Fibroblast of lung (primary cell): ENCODE results near the gene CHAF1B. TPM values are rescaled to one million over a fixed set of nuclear protein-coding genes. Genes with fewer than 3 reads are reported as not detected.

Experiments used
- DNase-seq, 2 donors: peaks; one replicate each; pipeline versions ENCODE4 v3.0.0 to v3.0.0-alpha.2; 2010; ENCODE audit warnings: low read depth in 2 of 2
- H2AFZ ChIP-seq: 2 replicates; pipeline ENCODE4 v1.5.1; 2012; ENCODE audit warnings: low read length, control low read depth, inconsistent platforms
- H3K27ac ChIP-seq: 2 replicates; pipeline ENCODE4 v1.5.1; 2011; ENCODE audit warnings: low read length, control low read depth; ENCODE audit not compliant: insufficient read depth
- H3K27me3 ChIP-seq: 2 replicates; pipeline ENCODE4 v1.5.1; 2011; ENCODE audit warnings: mild to moderate bottlenecking, low read length; ENCODE audit not compliant: control insufficient read depth, insufficient read depth
- H3K36me3 ChIP-seq: 2 replicates; pipeline ENCODE4 v1.5.1; 2011; ENCODE audit warnings: low read length; ENCODE audit not compliant: control insufficient read depth, insufficient read depth
- H3K4me1 ChIP-seq: 2 replicates; pipeline ENCODE4 v1.5.1; 2011; ENCODE audit warnings: low read length; ENCODE audit not compliant: control insufficient read depth, insufficient read depth; ENCODE audit errors: extremely low read depth
- H3K4me2 ChIP-seq: 2 replicates; pipeline ENCODE4 v1.5.1; 2011; ENCODE audit warnings: low read length, control low read depth; ENCODE audit not compliant: insufficient read depth; ENCODE audit errors: extremely low read depth
- H3K4me3 ChIP-seq, 4 experiments: fragments of 200-600 bp in 1 of 4; sonication (generic) in 1 of 4; replicated peaks in 1 of 4; 2 replicates each; pipeline ENCODE4 v1.5.1; 2011 to 2016; ENCODE audit warnings: low read length in 4 of 4, low read depth in 3 of 4, mild to moderate bottlenecking in 3 of 4, control low read depth in 2 of 4, inconsistent platforms in 1 of 4, mixed read lengths in 1 of 4; ENCODE audit not compliant: insufficient read depth in 1 of 4; ENCODE audit errors: control extremely low read depth in 1 of 4
- H3K79me2 ChIP-seq: 2 replicates; pipeline ENCODE4 v1.5.1; 2012; ENCODE audit warnings: mild to moderate bottlenecking, low read length, inconsistent platforms; ENCODE audit not compliant: control insufficient read depth, insufficient read depth
- H3K9ac ChIP-seq: 2 replicates; pipeline ENCODE4 v1.5.1; 2011; ENCODE audit warnings: mild to moderate bottlenecking, low read length, control low read depth; ENCODE audit not compliant: insufficient read depth
- H3K9me3 ChIP-seq: 2 replicates; pipeline ENCODE4 v1.5.1; 2012; ENCODE audit warnings: low read depth, low read length; ENCODE audit not compliant: control insufficient read depth, insufficient read depth
- H4K20me1 ChIP-seq: 2 replicates; pipeline ENCODE4 v1.5.1; 2011; ENCODE audit warnings: low read length; ENCODE audit not compliant: control insufficient read depth, insufficient read depth; ENCODE audit errors: extremely low read depth
- EZH2 ChIP-seq: IDR thresholded peaks from 2 replicates; pipeline ENCODE4 v1.5.1; 2012; ENCODE audit warnings: low read length, control low read depth, mild to moderate bottlenecking; ENCODE audit errors: missing control alignments
- polyA plus RNA-seq, 2 donors: library from polyadenylated mRNA; depleted of rRNA in 1 of 2; stranded (reverse) in 1 of 2; unstranded in 1 of 2; fragments of >200 nt; gene quantifications; 2 replicates each; pipeline ENCODE4 v1.2.1, GENCODE V29; 2011 to 2012; ENCODE audit warnings: missing spikeins in 1 of 2
- total RNA-seq: library from RNA; depleted of rRNA; stranded (reverse); fragments of >200 nt; gene quantifications from 2 replicates; pipeline ENCODE4 v1.2.1, GENCODE V29; 2014
- TF ChIP-seq, protein P1 (sequence below), 2 donors: IDR thresholded peaks in 1 of 2; conservative IDR thresholded peaks in 1 of 2; 1 replicate in 1 of 2; 2 replicates in 1 of 2; pipeline ENCODE4 v1.5.1; 2011 to 2012; ENCODE audit warnings: low read length in 2 of 2, control low read depth in 1 of 2, inconsistent platforms in 1 of 2, low read depth in 1 of 2, mild to moderate bottlenecking in 1 of 2

Gene CHAF1B
- total and polyA plus RNA-seq, 2 donors (not counting 1 experiment from before 2014, with no cell fraction given), result 0.99 to 5.2 TPM

DNA sequence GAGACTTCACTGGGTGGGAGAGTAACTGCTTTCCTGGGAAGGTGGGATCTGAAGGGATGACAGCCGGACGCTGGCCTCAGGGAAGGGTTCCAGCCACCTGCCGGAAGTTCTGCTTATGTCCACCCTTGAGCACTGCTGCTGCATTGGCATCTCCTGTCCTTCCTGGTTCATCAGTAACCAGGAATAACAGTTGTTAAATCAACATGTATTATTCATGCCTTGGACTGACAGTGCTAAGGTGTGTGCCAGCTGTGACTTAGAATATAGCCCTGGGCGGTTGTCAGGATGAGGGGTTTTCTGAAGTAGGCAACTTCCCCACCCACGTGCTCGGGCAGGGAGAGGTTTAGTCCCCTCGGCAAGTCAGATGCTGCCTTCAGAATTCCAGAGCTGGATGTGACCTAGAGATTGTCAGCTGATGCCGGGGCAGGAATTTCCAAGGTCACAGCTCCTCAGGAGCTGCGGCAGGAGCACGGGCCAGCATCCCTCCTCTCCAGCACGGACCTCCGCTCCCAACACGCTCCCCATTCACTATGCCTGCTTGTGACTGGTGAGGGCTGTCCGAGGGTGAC is 76.8 kb downstream of the CHAF1B start:
- Histone ChIP-seq H4K20me1 (no peaks in the 10 kb centered on the region), H3K79me2 (no peaks in the 10 kb centered on the region), H3K9ac (no peak overlapping the region), H3K4me1 (no peaks in the 10 kb centered on the region), H2AFZ (no peak overlapping the region), H3K27ac (no peak overlapping the region), H3K36me3 (no peaks in the 10 kb centered on the region), H3K4me3 (no peak overlapping the region), H3K9me3 (no peaks in the 10 kb centered on the region), H3K27me3 (no peaks in the 10 kb centered on the region), H3K4me2 (no peak overlapping the region)
- no peak for DNase-seq
- TF ChIP-seq, protein P1, sequence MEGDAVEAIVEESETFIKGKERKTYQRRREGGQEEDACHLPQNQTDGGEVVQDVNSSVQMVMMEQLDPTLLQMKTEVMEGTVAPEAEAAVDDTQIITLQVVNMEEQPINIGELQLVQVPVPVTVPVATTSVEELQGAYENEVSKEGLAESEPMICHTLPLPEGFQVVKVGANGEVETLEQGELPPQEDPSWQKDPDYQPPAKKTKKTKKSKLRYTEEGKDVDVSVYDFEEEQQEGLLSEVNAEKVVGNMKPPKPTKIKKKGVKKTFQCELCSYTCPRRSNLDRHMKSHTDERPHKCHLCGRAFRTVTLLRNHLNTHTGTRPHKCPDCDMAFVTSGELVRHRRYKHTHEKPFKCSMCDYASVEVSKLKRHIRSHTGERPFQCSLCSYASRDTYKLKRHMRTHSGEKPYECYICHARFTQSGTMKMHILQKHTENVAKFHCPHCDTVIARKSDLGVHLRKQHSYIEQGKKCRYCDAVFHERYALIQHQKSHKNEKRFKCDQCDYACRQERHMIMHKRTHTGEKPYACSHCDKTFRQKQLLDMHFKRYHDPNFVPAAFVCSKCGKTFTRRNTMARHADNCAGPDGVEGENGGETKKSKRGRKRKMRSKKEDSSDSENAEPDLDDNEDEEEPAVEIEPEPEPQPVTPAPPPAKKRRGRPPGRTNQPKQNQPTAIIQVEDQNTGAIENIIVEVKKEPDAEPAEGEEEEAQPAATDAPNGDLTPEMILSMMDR (conservative IDR thresholded peaks at IDR 0.05 in 1 of 2, IDR thresholded peaks at IDR 0.05 in 1 of 2; ENCODE audit: low read depth in 1 of 2, low read length in 2 of 2), result no peak
- no peak for TF ChIP-seq EZH2

GRCh38 chr21:36463204-36463603 is 78.0 kb downstream of the CHAF1B start:
- TF ChIP-seq EZH2, result no peak
- TF ChIP-seq, protein P1 (conservative IDR thresholded peaks at IDR 0.05 in 1 of 2, IDR thresholded peaks at IDR 0.05 in 1 of 2; ENCODE audit: low read depth in 1 of 2, low read length in 2 of 2), result no peak
- Histone ChIP-seq H3K79me2 (no peaks in the 10 kb centered on the region), H3K4me3 (no peak overlapping the region), H2AFZ (no peak overlapping the region), H3K4me1 (no peaks in the 10 kb centered on the region), H3K4me2 (no peak overlapping the region), H3K9ac (no peak overlapping the region), H3K9me3 (no peaks in the 10 kb centered on the region), H3K27ac (no peak overlapping the region), H3K27me3 (no peaks in the 10 kb centered on the region), H3K36me3 (no peaks in the 10 kb centered on the region), H4K20me1 (no peaks in the 10 kb centered on the region)
- DNase-seq, result no peak

- Histone ChIP-seq H3K4me3 (no peak overlapping the region), H3K27me3 (no peaks in the 10 kb centered on the region), H3K36me3 (no peaks in the 10 kb centered on the region), H3K4me2 (no peak overlapping the region), H3K79me2 (no peaks in the 10 kb centered on the region), H4K20me1 (no peaks in the 10 kb centered on the region), H3K27ac (no peak overlapping the region), H3K9me3 (no peaks in the 10 kb centered on the region), H3K9ac (no peak overlapping the region), H2AFZ (no peak overlapping the region), H3K4me1 (no peaks in the 10 kb centered on the region)
- TF ChIP-seq, protein P1 (conservative IDR thresholded peaks at IDR 0.05 in 1 of 2, IDR thresholded peaks at IDR 0.05 in 1 of 2; ENCODE audit: low read depth in 1 of 2, low read length in 2 of 2), result no peak
- no peak for TF ChIP-seq EZH2
- no peak for DNase-seq
Observed at GRCh38 chr21:36463991-36464390, 78.8 kb downstream of the CHAF1B start.
